M059J (cell line): ENCODE data around the gene SLC6A6. TPM values are rescaled to one million over a fixed set of nuclear protein-coding genes. Genes with fewer than 3 reads are reported as not detected.

Experiments used
- DNase-seq: peaks from one replicate; pipeline ENCODE4 v3.0.0-alpha.2; 2012; ENCODE audit warnings: low read depth
- total RNA-seq: library from RNA; depleted of rRNA; stranded (reverse); fragments of >200 nt; shearing (Covaris generic); gene quantifications from 2 replicates; pipeline ENCODE4 v1.2.3, GENCODE V29; 2014; rRNA removed

Gene SLC6A6
- total RNA-seq: 24.6 and 43.3 TPM in 2 replicates

DNA sequence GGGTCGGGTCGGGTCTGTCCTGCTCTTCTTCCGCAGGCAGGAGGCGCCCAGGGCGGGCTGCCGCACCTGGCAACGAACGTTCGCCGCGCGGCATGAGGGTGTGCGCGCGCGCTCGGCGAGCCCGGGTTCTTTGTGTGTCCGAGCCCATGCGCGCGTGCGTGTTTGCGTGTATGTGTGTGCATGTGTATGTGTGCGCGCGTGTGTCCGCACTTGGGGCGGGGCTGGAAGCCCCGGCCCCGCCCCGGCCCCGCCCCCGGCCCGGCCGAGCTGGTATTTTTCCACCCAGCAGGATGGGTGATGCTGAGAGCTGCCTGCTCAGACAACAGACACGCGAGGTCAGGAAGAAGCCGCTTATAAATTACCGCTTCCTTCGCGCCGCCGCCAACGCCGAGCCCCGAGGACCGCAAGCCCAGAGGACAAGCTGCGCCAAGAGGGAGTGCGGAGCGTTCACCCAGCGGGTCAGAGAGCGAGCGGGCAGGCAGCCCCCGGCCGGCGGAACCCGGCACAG is at the start of gene SLC6A6:
SLC6A6 (plus strand) TSS at position 303 of the 508 bp plus-strand sequence. CDS start 41,029 bp downstream, outside the sequence.
- peak; percentile 87 for DNase-seq

DNA sequence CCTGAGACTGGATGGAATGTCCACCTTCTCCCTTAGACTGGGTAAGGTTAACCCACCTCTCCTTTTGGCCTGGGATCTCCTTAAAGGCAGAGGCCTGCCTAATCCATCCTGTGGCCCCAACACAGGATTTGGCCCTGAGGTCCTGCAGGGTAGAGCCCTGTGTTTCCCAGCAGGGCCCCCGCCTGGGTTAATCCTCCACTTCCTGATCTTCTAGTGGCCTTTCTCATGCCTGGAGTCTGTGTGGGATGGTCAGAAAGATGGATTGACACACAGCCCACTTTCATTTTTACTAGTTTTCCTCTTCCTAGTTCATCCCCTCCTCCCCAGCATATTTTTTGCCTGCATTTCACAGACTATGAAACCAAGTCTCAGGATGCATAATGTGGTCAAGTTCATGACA is 48.9 kb upstream of the SLC6A6 start:
- DNase-seq: no peak

DNA sequence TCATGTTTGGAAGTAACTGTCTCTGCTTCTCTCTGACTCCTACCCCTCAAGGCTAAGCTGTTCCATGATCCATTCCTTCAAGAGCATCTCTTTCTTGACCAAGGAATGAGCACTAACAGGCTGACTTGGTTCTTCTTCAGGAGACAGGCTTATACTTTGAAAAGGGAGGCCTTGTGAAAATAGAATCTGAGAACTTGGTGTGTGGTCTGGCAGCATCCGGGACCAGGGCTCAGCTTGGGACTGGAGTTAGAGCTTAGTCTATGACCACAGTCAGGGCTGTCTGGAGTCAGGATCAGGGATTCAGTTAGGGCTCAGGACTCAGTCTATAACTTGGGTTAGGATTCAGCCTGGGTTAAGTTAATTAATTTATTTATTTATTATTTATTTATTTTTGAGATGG is 44.9 kb upstream of the SLC6A6 start:
- no peak for DNase-seq

DNA sequence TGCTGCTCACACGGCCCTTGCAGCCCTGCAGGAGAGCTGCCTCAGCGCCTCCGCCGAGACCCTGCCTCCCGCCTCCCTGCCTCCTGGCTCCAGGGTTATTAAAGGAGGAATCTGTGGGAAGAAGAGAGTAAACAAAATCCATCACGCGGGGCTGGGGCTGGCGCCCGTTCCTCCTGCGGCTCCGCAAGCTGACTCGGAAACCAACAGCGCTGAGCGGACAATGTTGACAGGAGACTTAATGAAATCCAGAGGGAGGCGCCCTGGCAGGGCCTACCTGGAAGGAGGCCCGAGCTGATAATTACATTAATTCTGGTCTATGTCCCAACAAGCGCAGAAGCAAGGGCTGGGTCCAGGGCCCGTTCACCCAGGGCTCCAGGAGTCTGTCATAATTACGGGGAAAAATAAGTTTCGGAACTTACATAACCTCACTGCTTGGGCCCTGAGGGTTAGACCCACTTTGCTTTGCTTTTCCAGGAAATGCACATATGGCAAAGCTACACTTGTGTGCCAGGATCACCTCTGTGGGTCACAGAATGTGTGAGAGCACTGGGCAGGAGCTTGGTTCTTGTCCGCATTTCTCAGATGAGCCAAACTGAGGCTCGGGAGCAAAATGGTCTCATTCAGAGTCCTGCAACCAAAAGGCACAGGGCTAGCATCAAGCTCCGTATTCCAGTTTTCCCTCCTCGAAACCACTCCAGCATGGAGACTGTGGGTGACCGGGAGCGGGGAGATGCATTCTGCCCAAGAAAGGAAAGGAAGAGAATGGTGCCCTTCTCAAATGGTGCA is 43.8 kb upstream of the SLC6A6 start:
- DNase-seq: peak; percentile 57

DNA sequence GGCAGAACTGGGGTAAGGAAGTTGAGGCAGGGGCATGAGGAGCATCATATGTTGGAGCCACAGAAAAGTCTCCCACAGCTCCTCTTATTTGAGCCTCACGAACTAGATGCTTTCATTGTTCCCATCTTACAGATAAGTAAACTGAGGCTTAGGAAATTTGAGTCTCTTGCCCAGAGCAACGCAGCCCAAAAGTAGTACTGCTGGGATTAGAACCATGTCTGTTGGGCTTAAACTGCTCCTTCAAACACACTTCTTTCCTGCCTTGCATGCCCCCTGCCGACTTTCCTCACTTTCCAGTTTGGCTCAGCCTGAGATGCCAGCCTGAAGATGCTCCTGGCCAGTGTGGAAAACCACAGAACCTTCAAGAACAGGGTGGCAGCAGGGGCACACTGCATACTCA is 43.1 kb upstream of the SLC6A6 start:
- DNase-seq: no peak

DNA sequence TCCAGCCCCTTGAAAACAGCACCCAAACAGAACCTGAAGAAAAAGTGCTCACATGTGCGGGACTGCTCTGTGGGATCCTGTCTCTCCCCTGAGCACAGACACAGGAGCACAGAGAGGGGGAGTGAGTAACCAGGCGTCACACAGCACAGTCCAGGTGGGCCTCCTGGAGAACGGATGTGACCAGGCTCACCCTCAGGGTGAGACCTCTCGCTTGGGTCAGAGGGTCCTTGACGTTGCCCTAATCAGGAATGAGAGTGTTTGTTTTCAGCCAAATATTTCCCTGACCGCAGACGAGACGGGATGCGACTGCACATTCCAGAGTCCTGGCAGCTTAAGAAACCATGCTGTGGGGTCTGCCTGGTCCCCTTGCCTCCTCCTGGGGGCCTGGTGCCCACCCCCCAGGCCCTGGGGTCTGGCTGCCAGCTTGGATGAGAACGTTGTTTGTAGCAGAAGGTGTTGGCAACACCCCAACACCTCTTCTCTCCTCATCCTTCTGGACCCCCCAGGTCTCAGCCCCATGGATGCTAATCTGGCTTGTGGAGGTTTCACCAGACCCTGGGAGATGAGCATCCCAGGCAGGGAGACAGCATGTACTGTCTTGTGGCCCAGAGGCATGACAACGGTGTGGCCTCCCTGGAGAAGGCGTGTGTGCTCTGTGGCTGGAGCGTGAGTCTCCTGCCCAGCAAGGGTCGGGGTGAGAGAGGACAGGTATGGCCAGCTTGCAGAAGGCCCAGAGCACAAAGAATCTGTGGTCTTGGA is 42.1 kb upstream of the SLC6A6 start:
- DNase-seq: peak; percentile 21

DNA sequence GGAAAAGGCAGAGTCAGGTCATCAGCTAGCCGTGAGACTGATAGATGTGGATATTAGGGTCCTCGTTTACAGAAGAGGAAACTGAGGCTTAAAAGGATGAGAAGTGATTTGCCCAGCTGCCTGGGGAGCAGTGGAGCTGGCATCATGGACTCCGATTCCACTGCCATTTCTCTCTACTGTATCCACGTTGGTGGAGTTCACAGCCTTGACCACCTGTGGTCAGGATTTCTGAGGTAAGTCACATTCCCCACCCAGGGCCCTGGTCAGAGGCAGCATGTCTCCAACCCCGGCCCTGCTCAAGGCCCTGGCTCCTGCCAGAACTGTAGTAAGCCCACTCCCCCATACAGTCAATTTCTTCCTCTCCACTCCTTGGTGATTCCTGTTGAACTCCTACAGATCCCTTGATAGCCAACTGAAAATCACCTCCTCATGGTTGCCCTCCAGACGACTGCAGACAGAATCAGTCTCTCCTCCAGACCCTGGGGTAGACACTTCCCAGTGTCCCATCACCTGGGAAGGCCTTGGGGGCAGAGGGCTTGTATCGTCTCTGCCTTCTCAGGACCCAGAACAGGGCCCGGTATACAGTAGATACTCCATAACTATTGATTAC is 41.2 kb upstream of the SLC6A6 start:
- DNase-seq: no peak

DNA sequence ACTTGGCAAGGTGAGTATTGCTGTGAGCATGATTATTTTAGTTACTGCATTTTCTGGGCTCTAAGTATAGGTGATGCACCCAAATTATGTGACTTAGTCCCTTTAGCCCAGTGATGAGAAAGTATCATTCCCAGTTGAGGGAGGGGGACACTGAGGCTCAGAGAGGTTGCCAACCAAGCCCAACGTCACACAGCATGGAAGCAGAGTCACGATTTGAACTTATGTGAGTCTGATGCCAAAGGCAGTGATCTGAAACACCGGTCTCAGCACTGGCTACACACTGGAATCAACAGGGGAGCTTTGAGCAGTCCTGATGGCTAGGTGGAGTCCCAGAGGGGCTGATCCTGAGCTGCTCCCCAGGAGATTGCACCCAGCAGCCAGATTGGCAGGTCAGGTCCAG is 39.5 kb upstream of the SLC6A6 start:
- no peak for DNase-seq

DNA sequence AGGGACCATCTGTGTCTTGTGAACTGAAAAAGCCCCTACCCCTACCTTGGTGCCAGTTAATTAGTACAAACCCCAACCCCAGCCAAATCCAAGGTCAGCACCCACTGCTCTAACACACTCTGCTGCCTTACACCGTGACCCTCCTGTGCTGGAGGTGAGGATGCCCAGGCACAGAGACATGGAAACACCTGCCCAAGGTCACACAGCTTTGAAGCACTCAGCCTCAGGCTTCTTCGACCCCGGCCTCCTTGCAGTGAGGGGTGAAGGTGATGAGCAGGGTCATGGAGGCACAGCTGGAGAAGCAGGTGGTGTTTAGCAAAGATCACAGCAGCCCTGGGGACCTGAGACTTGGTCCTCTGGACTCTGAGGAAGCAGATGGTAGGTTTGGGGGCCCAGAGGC is 39.0 kb upstream of the SLC6A6 start:
- DNase-seq: no peak

DNA sequence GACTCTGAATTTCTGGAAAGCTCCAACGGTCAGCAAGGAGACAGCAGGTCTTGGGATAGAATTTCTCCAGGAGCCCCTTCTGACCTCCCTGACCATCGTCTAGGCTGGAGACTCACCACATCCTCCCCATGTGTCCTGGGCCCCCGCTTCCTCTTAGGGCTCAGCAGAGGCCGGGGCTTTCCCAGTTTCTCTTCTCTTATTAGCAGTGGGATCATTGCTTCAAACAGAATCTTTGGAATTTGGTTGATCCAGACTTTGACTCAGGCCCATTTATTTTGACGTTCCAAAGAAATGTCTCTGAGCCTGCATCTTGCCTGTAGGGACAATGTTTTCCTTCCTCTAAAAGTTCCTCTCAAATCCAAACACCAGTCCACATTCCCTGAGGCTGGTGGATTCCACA is 38.4 kb upstream of the SLC6A6 start:
- DNase-seq: peak; percentile 51

DNA sequence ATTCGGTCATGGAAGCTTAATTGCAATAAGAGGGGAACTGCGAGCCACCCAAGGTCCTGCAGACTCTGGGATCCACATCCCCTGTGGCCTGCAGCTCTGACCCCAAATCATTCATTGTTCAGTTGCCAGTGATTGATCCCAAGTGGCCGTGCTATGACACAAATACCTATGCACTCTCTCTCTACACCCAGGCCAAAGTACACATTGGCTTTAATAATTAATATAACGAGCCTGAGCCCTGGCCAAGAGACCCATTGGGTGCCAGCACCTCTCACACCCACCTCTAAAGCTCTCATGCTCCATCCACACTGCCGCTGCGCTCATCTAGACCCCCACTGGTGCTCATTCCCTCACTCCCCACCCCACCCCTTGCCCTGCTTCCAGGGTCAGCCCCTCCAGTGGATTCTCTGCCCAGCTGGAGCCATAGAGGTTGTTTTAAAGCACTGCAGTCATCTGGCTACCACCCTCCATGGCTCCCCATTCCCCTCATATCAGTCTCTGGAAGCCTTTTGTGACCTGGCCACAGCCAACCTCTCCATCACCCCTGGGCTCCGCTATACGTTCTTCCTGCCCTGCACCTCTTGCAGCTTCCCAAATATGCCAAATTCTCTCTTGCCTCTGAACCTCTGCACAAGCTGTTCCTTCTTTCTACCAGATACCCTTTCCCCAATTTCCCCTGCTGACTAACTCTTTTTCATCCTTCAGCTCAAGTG is 37.7 kb upstream of the SLC6A6 start:
- DNase-seq: no peak

DNA sequence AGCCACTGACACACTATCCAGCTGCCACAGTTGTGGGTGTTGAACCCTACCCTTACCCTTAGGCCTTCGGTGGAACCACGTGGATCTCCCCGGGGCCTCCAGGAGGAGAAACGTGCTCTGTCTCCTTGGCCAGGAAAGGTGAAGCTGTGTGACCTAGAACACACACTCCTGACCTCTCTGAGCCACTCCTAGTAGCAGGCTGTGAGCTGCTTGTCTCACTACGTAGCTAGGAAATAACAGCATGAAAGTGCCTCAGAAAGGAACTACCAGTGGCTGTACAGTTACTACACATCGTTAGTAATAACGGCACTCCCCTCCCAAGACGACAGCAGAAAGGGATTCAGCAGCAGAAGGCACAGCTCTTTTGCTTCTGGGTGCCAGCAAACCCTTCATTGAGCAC is 36.2 kb upstream of the SLC6A6 start:
- DNase-seq: no peak

DNA sequence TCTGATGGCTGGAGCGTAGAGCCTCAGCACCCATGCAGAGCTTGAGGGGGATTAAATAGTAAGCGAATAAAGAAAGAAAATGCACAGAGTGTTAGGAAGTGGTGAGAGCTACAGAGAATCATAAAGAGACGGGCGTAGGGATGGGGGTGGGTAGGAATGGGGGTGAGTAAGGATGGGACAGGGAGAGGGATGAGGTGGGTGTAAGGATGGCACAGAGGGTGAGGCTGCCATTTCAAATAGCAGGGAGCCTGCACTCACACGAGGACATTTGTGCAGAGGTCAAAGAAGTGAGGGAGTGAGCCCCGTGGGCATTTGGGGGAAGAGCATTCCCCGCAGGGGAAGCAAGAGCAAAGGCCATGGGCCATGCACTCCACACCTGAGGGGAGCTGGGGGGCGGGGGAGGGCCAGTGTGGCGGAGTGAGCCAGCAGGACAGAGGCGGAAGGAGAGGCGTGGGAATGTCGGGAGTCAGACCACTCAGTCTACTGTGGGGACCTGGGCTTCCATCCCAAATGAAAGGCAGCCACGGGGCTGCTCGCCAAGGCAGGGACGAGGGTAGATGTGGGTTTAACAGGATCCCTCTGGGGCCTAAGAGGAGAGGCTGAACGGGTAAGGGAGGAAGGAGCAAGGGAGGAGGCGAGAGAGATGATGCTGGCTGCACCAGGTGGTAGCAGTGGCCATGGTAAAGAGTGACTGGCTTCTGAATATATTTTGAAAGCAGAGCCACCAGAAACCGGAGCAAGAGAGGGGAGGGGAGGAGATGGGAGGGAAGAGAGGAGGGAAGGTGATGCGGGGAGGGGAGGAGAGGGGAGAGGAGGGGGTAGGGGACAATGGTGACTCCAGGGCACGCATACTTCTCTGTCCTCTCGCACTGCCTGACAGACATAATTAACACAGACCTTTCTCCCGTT is 35.2 kb upstream of the SLC6A6 start:
- DNase-seq: no peak

DNA sequence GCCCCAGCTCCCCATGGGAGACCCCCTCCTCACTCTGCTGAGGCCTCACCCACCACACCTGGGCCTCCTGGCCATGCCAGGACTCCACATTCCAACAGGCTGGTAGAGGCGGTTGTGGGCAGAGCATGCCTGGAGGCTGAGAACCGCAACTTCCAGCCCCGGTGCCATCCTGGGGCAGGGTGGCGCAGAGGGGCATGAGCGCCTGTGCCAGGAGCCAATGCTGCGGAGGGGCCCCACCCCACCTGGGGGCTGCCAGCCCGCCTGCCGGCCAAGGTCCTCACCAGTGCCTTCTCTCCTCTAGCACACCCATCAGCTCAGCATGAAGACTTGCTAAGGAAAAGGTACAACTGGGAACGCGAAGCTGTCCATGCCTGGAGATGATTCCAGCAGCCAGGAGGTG is 34.3 kb upstream of the SLC6A6 start:
- no peak for DNase-seq

DNA sequence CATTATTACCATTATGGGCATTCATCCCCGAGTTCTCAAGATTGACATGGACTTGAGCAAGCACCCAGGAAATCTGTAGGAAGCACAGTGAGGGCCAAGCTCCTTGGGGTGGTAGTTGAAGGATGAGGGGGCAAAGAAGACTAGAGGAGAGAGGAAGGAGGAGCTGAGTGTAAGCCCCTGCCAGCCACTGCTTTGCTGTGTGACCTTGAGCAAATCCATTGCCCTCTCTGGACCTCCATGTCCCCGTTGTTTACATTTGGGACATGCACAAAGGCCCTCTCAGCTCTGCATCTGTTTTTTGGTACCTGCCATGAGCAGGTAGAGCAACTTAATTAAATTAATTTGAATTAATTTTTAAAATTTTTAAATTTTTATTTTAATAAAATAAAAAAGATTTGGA is 33.5 kb upstream of the SLC6A6 start:
- DNase-seq: no peak

DNA sequence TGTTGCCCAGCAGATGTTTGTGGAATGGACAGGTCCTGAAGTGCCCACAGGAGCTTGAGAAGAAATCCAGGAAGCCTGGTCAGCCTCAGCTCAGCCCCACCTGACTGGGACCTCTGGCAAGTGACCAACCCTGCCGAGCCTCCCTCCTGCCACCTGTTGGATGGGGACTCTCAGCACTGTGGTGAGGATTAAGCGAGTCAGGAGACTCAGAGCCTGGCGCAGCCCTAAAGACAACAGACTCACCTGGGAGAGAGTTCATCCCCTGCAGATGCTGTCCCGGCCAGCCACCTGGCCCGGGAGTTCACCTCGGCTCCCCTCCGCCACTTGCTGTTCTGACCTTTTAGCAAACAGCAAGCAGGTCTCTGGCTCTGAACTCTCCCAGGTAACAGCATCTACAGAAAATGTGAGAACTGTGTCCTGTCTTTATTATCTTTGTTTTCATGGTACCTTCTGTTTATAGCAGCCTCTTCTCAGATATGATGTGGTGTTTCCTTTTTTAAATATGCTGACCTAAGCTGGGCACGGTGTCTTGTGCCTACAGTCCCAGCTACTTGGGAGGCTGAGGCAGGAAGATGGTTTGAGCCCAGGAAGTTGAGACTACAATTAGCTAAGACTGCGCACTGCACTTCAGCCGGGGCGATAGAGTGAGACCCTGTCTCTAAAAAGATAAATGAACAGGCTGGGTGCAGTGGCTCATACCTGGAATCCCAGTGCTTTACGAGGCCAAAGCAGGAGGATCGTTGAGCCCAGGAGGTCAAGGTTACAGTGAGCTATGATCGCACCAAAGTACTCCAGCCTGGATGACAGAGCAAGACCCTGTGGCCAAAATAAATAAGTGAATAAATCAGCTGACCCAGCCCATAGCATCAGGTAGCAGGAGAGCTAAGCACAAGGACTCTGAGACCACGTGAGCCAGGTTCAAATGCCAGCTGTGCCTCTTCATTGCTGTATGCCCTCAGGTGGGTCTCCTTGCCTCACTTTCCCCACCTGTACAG is 32.4 kb upstream of the SLC6A6 start:
- peak; percentile 36 for DNase-seq

DNA sequence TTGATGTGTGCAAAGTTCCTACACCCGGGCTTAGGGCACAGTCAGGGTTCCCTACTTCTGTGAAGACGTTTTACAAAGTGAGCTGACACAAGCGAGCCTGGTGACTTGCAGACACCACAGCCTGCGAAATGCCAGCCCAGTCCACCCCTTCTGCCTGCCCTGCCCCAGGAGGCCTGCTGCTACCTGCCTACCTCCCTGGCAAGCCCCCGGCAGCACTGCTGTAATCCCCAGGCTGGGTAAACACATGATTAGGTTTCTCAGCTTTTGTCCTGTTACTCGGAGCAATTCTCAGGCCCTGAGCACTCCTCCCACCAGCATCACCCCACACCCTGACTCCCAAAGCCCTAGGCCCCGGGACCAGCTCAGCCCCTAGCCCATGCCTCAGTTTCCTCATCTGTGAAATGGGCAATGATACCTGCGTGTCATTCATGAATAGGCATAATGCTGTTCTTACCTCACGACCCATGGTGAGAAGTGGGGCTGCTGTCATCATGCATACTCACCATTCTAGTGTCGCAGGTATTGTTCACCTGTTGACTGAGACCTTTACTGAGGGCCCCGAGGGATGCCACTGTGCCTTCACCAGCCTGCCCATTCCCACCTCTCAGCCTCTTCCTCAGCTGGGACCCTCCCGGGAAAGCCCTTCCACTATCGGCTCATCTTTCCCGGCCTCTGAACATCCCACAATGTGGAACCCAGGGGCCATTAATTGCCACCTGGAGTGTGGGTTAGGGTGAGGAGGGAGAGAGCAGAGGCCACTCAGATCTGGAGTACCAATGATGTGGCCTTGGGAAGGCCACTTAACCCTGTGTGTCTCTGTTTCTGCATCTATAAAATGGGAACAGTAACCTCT is 31.5 kb upstream of the SLC6A6 start:
- no peak for DNase-seq
